ENCODE measurements around the gene SOBP.

The SOBP gene

DNA sequence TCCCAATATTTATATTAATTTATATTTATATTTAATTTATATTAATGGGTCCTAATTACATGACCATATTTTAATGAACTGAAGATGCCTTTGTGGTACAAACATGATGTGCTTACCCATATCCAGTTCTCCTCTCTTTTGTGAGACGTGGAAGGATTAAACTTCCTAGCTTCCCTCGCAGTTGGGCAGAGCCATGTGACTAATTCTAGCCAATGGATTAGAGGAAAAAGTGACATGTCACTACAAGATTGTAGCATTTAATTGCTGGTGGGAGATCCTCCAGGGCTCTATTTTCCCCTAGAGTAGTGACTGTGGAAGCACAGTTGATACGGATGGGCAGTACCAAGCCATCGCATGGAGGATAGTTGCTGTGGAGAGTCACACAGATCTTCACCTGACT, 4.8 kb upstream of the SOBP start:
- Histone ChIP-seq H3K4me1 (peaks cover 8% of the 10 kb centered on the region), H3K36me3 (no peaks in the 10 kb centered on the region), H3K9me3 (no peaks in the 10 kb centered on the region), H3K4me3 (ENCODE audit: low read depth, low read length) (no peak overlapping the region), H3K27me3 (no peaks in the 10 kb centered on the region)
- DNase-seq = no peak
- TF ChIP-seq CTCF (IDR thresholded peaks at IDR 0.05; ENCODE audit: low read depth, low read length) = no peak

DNA sequence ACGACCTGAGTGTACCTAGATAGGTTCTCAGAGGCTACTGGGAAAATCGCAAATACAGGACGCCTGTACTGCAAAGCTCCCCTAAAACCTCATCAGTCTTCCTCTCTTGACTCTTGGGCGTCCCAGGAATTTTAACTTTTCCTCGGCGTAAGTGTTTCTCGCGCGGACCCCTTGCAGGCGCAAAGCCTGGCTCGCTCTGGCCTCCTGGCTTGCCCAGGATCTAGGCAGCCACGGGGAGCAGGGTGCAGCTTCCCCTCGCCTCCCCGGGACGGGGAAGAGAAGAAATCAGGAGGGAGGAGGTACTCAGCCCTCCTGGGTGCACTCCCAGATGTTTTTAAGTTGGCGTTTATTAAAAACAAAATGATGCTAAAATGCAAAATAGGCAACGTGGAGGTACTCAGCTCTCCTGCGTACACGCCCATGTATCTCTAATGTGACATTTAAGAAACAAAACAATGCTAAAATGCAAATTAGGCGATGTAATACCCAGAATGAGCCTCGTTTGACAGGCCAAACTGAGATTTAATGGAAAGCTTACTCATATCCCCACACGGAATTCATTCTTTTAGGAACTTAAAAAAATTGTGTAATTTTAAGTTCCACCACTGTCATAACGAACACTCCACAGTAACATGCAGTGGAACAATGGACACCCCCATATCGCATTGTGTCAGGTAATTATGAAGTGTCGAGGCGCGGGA, 1.6 kb upstream of the SOBP start:
- DNase-seq = no peak
- no peaks in the 10 kb centered on the region for H3K36me3 ChIP-seq
- TF ChIP-seq CTCF (IDR thresholded peaks at IDR 0.05; ENCODE audit: low read depth, low read length) = no peak
- H3K9me3 ChIP-seq = no peaks in the 10 kb centered on the region
- H3K27me3 ChIP-seq = no peaks in the 10 kb centered on the region
- H3K4me1 ChIP-seq = peaks cover 8% of the 10 kb centered on the region
- peak overlapping the region; percentile 85 for H3K4me3 ChIP-seq (ENCODE audit: low read depth, low read length)

GRCh38 chr6:107488875-107489635, 862 bp upstream of the SOBP start:
- peaks cover 8% of the 10 kb centered on the region for H3K4me1 ChIP-seq
- H3K27me3 ChIP-seq = no peaks in the 10 kb centered on the region
- peak; percentile 74 for DNase-seq
- no peak for TF ChIP-seq CTCF (IDR thresholded peaks at IDR 0.05; ENCODE audit: low read depth, low read length)
- no peaks in the 10 kb centered on the region for H3K9me3 ChIP-seq
- H3K4me3 ChIP-seq (ENCODE audit: low read depth, low read length) = peak overlapping the region; percentile 85
- H3K36me3 ChIP-seq = no peaks in the 10 kb centered on the region

DNA sequence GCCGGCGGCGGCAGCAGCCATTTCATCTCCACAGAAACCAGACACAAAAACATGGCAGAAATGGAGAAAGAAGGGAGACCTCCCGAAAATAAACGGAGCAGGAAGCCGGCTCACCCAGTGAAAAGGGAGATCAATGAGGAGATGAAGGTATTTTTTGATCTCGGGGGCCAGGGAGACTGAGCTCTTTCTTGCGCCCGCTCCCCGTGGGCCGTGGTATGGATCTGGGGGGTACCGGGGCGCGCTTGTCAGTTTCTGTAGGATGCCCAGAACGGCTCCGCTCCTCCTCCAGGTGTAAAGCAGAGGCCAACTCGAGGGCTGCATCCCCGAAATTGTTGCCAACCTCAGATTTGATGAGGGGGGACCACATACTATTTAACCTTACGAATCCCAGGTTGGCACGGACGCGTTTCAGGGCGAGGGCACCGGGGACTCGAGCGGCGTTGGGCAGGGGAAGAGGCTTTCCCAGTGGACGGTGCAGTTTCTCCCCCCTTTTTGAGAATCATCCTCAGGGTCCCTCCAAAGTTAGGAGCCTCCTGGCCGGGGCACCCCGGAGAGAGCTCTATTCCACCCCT, 735 bp downstream of the SOBP start:
- Histone ChIP-seq H3K4me3 (ENCODE audit: low read depth, low read length) (peak overlapping the region; percentile 93), H3K9me3 (no peaks in the 10 kb centered on the region), H3K4me1 (peaks cover 19% of the 10 kb centered on the region), H3K36me3 (no peaks in the 10 kb centered on the region), H3K27me3 (no peaks in the 10 kb centered on the region)
- DNase-seq = no peak
- no peak for TF ChIP-seq CTCF (IDR thresholded peaks at IDR 0.05; ENCODE audit: low read depth, low read length)

DNA sequence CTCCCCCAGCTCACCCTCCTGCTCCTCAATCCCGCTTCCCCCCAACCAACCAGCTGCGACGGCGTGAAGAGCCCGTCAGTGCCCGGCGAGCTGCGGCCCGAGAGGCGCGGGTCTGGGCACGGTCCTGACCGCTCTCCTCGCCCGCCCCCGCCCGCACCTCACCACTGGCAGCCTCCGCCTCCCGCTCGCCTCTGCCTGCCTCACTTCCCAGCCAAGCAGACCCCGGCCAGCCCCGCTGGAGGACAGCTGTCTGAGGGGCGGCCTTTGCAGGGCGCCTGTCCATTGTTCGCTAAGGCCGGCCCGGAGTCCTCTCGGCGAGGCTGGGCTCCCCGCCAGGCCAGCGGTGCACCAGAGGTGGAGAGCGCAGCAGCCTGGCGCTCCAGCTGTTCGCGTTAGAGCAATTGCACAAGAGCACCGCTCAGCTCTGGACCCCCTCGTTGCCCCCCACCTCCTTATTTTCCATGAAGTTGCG, 1.3 kb downstream of the SOBP start:
- Histone ChIP-seq H3K9me3 (no peaks in the 10 kb centered on the region), H3K36me3 (no peaks in the 10 kb centered on the region), H3K4me1 (peaks cover 23% of the 10 kb centered on the region), H3K27me3 (no peaks in the 10 kb centered on the region), H3K4me3 (ENCODE audit: low read depth, low read length) (peak overlapping the region; percentile 93)
- no peak for TF ChIP-seq CTCF (IDR thresholded peaks at IDR 0.05; ENCODE audit: low read depth, low read length)
- peak; percentile 80 for DNase-seq
